SH-SY5Y (cell line): ENCODE data around the gene VMAC.

Source experiments
- GATA2 ChIP-seq: IDR thresholded peaks from 2 replicates; pipeline ENCODE4 v1.6.1; 2011; ENCODE audit warnings: mild to moderate bottlenecking, low read depth, low read length
- GATA3 ChIP-seq: IDR thresholded peaks from 2 replicates; pipeline ENCODE4 v1.6.1; 2011; ENCODE audit warnings: low read depth, mild to moderate bottlenecking, low read length, moderate library complexity

DNA sequence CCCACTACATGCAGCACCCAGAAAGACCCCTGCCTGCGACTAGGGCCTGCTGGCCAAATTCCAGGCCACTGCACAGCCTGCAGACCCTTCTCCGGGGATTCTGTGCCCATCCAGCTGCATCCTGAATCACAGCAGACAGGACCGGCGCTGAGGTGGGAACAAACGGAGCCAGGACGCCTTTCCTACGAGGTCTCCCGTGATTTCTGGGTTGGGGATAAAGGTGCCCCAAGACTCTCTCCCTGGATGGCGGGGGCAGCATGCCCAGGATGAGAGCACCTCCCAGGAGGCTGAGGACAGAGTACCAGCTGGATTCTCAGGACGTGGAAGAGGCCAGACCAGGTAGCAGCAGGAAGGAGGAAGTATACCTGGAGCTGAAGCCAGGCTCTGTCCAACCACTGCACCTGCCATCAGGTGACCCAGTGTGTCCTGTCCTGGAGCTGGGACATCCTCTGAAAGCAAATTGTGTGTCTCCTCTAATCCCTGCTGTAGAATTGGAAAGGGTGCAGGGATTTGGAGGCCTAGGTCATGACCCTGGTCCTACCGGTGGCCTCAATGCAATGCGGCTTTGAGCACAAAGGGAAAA is 31.0 kb upstream of the VMAC start:
- no peak for TF ChIP-seq GATA3
- TF ChIP-seq GATA2, result no peak
